GM12874 (cell line): ENCODE measurements around the gene IRAK2.

ENCODE experiments used
- CTCF ChIP-seq: IDR thresholded peaks from 2 replicates; pipeline ENCODE4 v1.5.1; 2011; ENCODE audit warnings: low read depth, mild to moderate bottlenecking, control low read depth, low read length, moderate library complexity; ENCODE audit not compliant: insufficient read depth

IRAK2 gene

GRCh38 chr3:10228248-10228950, 63.7 kb downstream of the IRAK2 start:
- no peak for TF ChIP-seq CTCF

- no peak for TF ChIP-seq CTCF
Observed at GRCh38 chr3:10229576-10229975, 64.9 kb downstream of the IRAK2 start.

GRCh38 chr3:10232137-10232536, 67.4 kb downstream of the IRAK2 start:
- no peak for TF ChIP-seq CTCF

- no peak for TF ChIP-seq CTCF
Observed at GRCh38 chr3:10233988-10234387, 69.3 kb downstream of the IRAK2 start.

GRCh38 chr3:10234526-10235230, 70.0 kb downstream of the IRAK2 start:
- TF ChIP-seq CTCF, result no peak

- no peak for TF ChIP-seq CTCF
Observed at GRCh38 chr3:10235551-10235950, 70.8 kb downstream of the IRAK2 start.

- TF ChIP-seq CTCF, result no peak
Observed at GRCh38 chr3:10238345-10239183, 73.8 kb downstream of the IRAK2 start.
